ENCODE results near the gene NTN3.

DNA sequence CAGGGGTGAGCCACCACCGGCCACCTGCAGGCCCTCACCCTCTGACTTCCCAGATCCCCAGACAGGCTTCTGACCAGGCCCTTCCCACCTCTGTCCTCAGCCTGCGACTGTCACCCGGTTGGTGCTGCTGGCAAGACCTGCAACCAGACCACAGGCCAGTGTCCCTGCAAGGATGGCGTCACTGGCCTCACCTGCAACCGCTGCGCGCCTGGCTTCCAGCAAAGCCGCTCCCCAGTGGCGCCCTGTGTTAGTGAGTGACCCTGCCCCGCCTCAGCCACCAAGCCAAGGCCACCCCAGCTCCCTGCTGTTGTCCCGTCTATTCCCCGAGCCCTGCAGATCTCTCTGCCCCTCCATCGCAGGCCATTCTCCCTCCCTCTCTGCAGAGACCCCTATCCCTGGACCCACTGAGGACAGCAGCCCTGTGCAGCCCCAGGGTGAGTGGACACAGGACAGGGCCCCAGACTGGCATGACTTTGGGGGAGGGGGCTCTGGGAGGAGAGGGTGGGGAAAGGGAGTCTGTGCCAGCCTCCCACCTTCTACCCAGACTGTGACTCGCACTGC, 1.9 kb downstream of the NTN3 start:
- TF ChIP-seq, protein P1, sequence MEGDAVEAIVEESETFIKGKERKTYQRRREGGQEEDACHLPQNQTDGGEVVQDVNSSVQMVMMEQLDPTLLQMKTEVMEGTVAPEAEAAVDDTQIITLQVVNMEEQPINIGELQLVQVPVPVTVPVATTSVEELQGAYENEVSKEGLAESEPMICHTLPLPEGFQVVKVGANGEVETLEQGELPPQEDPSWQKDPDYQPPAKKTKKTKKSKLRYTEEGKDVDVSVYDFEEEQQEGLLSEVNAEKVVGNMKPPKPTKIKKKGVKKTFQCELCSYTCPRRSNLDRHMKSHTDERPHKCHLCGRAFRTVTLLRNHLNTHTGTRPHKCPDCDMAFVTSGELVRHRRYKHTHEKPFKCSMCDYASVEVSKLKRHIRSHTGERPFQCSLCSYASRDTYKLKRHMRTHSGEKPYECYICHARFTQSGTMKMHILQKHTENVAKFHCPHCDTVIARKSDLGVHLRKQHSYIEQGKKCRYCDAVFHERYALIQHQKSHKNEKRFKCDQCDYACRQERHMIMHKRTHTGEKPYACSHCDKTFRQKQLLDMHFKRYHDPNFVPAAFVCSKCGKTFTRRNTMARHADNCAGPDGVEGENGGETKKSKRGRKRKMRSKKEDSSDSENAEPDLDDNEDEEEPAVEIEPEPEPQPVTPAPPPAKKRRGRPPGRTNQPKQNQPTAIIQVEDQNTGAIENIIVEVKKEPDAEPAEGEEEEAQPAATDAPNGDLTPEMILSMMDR (IDR thresholded peaks at IDR 0.05) = no peak
- no peak for TF ChIP-seq ELF1 (IDR thresholded peaks at IDR 0.05)
- TF ChIP-seq, protein P2, sequence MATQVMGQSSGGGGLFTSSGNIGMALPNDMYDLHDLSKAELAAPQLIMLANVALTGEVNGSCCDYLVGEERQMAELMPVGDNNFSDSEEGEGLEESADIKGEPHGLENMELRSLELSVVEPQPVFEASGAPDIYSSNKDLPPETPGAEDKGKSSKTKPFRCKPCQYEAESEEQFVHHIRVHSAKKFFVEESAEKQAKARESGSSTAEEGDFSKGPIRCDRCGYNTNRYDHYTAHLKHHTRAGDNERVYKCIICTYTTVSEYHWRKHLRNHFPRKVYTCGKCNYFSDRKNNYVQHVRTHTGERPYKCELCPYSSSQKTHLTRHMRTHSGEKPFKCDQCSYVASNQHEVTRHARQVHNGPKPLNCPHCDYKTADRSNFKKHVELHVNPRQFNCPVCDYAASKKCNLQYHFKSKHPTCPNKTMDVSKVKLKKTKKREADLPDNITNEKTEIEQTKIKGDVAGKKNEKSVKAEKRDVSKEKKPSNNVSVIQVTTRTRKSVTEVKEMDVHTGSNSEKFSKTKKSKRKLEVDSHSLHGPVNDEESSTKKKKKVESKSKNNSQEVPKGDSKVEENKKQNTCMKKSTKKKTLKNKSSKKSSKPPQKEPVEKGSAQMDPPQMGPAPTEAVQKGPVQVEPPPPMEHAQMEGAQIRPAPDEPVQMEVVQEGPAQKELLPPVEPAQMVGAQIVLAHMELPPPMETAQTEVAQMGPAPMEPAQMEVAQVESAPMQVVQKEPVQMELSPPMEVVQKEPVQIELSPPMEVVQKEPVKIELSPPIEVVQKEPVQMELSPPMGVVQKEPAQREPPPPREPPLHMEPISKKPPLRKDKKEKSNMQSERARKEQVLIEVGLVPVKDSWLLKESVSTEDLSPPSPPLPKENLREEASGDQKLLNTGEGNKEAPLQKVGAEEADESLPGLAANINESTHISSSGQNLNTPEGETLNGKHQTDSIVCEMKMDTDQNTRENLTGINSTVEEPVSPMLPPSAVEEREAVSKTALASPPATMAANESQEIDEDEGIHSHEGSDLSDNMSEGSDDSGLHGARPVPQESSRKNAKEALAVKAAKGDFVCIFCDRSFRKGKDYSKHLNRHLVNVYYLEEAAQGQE (IDR thresholded peaks at IDR 0.05; ENCODE audit: low read depth, low read length) = no peak
- TF ChIP-seq TCF12 (IDR thresholded peaks at IDR 0.05) = no peak
- no peak for TF ChIP-seq NFIC (IDR thresholded peaks at IDR 0.05; ENCODE audit: borderline replicate concordance)
- TF ChIP-seq, protein P3, sequence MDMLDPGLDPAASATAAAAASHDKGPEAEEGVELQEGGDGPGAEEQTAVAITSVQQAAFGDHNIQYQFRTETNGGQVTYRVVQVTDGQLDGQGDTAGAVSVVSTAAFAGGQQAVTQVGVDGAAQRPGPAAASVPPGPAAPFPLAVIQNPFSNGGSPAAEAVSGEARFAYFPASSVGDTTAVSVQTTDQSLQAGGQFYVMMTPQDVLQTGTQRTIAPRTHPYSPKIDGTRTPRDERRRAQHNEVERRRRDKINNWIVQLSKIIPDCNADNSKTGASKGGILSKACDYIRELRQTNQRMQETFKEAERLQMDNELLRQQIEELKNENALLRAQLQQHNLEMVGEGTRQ (IDR thresholded peaks at IDR 0.05; ENCODE audit: borderline replicate concordance, low read depth, low read length) = no peak
- TF ChIP-seq MXI1 (IDR thresholded peaks at IDR 0.05; ENCODE audit: low read depth, low read length) = no peak
- no peak for TF ChIP-seq POLR2AphosphoS5 (IDR thresholded peaks at IDR 0.05; ENCODE audit: low read depth, low read length)
- no peak for TF ChIP-seq SMC3 (IDR thresholded peaks at IDR 0.05; ENCODE audit: low read depth, low read length)
- TF ChIP-seq FOXM1 (IDR thresholded peaks at IDR 0.05; ENCODE audit: low read depth) = no peak
- TF ChIP-seq RAD21 (IDR thresholded peaks at IDR 0.05; ENCODE audit: low read length) = no peak
- TF ChIP-seq EP300 (IDR thresholded peaks at IDR 0.05; ENCODE audit: borderline replicate concordance in 1 of 2, low read depth in 1 of 2, low read length in 1 of 2) = no peak
